Right ventricle myocardium inferior (tissue), 1 donor: ENCODE data around the gene SRP68. TPM values are rescaled to one million over a fixed set of nuclear protein-coding genes. Genes with fewer than 3 reads are reported as not detected.
A peak's percentile ranks its signal among the peaks of the same experiment; 100 is the strongest.
"Not testable (repeated sequence)": the region's sequence is repeated elsewhere in the genome, so short reads cannot be mapped to it uniquely, and the experiment has no call there.

Experiments
- ATAC-seq: fragments of 200-7000 bp; cut with Tn5 transposase; one replicate; pipeline ENCODE4 v1.9.1; 2020; ENCODE audit warnings: mild to moderate bottlenecking, moderate library complexity
- DNase-seq: peaks from one replicate; pipeline ENCODE4 v3.0.0; 2021; ENCODE audit errors: missing footprints
- intact Hi-C: fragments of 100-400 bp; cut with DNase I; formaldehyde crosslinking; loops from one replicate; pipeline ENCODE4 v1.11.0; 2022
- total RNA-seq: library from RNA; stranded (reverse); fragmentation: NEBNext Ultra II Directional; extraction: Animal tissue kit (Norgen Biotek cat#: 25700); gene quantifications from one replicate; pipeline ENCODE4 v1.2.1, GENCODE V29; 2021
- donor health status: DM: no; HTN: yes; CAD: no; lungs with severe emphysema.

Gene SRP68
- total RNA-seq, 1 donor from 2014 or later = 60.1 TPM

- ATAC-seq = peak; percentile 16
- no peak for DNase-seq
- intact Hi-C loops = no loop called here
Observed at GRCh38 chr17:76079535-76079955, 7.2 kb upstream of the SRP68 start.

GRCh38 chr17:76078860-76079534 lies 6.7 kb upstream of the SRP68 start, which contains the start of gene ZACN:
ZACN (plus strand) TSS chr17:76079182; CDS start chr17:76079265, 83 bp downstream.
- intact Hi-C loops = no loop called here
- ATAC-seq (no peak), DNase-seq (no peak)

GRCh38 chr17:76078370-76078769 lies 6.1 kb upstream of the SRP68 start:
- intact Hi-C loops, DNase-seq, ATAC-seq: not testable (repeated sequence)

- DNase-seq (no peak), ATAC-seq (no peak)
Observed at GRCh38 chr17:76077584-76078110, 5.3 kb upstream of the SRP68 start.

DNA sequence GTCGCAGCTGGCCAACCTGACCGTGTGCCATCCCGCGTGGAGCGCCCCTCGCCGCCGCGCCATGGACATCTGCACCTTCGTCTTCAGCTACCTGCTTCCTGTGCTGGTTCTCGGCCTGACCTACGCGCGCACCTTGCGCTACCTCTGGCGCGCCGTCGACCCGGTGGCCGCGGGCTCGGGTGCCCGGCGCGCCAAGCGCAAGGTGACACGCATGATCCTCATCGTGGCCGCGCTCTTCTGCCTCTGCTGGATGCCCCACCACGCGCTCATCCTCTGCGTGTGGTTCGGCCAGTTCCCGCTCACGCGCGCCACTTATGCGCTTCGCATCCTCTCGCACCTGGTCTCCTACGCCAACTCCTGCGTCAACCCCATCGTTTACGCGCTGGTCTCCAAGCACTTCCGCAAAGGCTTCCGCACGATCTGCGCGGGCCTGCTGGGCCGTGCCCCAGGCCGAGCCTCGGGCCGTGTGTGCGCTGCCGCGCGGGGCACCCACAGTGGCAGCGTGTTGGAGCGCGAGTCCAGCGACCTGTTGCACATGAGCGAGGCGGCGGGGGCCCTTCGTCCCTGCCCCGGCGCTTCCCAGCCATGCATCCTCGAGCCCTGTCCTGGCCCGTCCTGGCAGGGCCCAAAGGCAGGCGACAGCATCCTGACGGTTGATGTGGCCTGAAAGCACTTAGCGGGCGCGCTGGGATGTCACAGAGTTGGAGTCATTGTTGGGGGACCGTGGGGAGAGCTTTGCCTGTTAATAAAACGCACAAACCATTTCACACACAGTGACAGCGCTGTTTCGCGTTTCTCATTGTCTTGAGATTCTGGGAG lies 4.7 kb upstream of the SRP68 start:
- intact Hi-C loops = no loop called here
- DNase-seq (no peak), ATAC-seq (no peak)

More at GRCh38 chr17:76077584-76078110, 5.3 kb upstream of the SRP68 start:
- intact Hi-C loops = no loop called here

DNA sequence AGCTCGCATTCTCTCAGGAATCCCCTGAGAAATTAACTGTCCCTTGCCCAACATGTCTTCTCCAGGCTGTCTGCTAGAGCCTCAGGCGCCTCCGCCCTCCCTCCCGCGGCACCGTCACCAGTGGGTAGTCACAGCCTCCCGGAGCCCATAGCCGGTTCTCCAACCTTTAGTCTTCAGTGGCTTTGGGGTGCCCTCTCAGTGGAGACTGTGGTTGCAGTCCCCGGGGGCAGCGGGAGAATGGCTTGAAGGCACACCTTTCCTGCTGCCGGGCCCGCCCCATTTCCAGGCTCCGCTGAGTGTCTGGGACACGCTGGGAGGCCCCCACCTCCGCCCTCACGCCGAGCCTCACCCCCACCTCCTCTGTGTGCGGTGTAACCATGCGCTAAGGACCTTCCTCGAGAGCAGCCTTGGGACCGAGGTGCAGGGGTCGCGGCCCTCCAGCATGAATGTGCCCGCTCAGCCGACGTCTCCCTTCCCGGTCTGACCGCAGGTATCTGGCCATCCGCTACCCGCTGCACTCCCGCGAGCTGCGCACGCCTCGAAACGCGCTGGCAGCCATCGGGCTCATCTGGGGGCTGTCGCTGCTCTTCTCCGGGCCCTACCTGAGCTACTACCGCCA lies 3.9 kb upstream of the SRP68 start:
- no peak for ATAC-seq
- intact Hi-C loops = no loop called here
- DNase-seq = no peak

DNA sequence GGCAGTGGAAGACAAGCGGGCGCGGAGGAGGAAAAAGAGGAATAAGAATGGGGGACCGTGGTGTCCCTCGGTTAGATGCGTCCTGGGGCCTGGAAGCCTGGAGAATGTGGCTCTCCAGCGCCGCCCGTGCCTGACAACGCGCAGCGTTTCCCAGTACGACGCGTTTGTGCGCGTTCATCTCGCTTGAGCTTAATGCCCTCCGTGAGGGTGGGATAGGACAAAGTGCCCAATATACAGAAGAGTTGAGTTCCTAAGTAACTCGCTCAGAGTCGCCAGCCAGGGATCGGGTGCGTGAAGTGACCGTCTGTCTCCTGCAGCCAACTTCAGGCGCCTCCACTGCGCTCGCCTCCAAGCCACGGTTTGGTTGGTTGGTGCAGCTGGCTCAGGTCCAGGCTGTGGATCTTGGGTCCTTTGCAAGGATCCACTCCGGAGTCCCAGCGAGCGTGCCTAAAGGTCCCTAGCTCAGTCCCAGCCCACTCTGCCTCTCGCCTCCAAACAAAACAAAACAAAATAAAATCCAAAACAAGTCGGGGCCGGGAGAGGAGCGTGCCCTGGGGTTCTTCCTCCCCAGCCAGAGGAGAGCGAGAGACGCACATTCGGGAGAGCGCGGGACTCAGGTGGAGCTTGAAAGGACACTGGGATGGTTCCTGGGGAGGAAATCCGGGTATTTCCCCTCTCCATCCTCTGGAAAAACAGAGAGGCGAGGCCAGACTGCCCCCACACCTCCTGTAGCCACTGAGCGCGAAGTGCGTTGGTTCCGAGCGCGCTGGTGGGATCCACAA lies 3.2 kb upstream of the SRP68 start:
- DNase-seq (no peak), ATAC-seq (no peak)
- intact Hi-C loops = no loop called here

GRCh38 chr17:76074390-76075363 lies 2.4 kb upstream of the SRP68 start, which contains the start of gene GALR2:
GALR2 (plus strand) TSS chr17:76074781; CDS start chr17:76074884, 103 bp downstream.
- ATAC-seq = no peak
- DNase-seq = no peak
- intact Hi-C loops = no loop called here

DNA sequence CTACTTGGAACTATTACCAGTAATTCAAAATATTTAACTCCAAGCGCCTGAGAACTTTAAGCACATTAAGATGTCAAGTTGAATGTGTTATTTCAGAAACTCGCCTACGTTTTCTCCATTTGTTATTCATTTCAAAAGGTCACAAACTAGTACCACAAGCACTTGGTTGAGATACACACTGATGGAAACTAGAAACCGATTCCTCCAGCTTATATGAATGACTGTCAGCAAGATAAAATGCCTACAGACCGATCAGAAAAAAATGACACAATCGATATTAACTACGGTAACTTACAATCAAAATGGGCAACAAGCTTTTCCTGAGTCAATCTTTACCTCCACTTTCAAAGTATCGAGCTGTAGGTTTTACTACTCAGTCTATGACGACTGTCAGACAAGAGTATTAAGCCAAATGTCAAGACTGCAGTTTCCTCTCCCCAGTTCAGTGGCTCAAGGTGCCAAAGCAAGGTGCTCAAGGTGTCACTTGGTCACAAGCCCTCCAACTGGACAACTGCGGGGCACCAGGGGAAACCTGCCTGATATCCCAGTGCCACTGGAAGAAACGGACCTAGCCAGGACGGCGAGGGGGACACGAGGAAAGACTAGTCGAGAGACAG lies 678 bp downstream of the SRP68 start:
- DNase-seq (no peak), ATAC-seq (no peak)
- intact Hi-C loops = no loop called here

DNA sequence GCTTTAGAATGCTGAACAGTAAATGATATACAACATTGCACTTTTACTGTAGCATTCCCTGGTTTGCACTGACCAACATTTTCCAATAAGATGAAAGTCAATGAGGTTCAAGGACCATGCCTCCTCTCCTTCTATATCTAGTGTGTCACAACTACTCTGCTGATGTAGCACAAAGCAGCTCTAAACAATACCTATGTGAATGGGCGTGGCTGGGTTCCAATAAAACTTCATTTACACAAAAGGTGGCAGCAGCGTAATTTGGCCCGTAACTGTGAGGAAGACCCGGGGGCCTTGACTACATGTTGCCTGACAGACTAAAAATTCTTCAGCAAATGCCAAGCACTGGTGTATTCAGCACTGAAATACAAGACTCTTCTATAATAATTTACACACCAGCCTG lies 6.5 kb downstream of the SRP68 start:
- intact Hi-C loops = no loop called here
- DNase-seq (no peak), ATAC-seq (no peak)

GRCh38 chr17:76063875-76064546 lies 8.3 kb downstream of the SRP68 start:
- intact Hi-C loops = no loop called here
- DNase-seq (no peak), ATAC-seq (no peak)

GRCh38 chr17:76058264-76058663 lies 14.1 kb downstream of the SRP68 start:
- ATAC-seq, intact Hi-C loops: not testable (repeated sequence)

GRCh38 chr17:76056882-76057281 lies 15.4 kb downstream of the SRP68 start:
- DNase-seq (no peak), ATAC-seq (no peak)
- intact Hi-C loops = no loop called here

More at GRCh38 chr17:76058264-76058663, 14.1 kb downstream of the SRP68 start:
- not testable (repeated sequence) for DNase-seq

- intact Hi-C loops = no loop called here
- ATAC-seq = no peak
- no peak for DNase-seq
Observed at GRCh38 chr17:76054112-76054476, 18.2 kb downstream of the SRP68 start.

DNA sequence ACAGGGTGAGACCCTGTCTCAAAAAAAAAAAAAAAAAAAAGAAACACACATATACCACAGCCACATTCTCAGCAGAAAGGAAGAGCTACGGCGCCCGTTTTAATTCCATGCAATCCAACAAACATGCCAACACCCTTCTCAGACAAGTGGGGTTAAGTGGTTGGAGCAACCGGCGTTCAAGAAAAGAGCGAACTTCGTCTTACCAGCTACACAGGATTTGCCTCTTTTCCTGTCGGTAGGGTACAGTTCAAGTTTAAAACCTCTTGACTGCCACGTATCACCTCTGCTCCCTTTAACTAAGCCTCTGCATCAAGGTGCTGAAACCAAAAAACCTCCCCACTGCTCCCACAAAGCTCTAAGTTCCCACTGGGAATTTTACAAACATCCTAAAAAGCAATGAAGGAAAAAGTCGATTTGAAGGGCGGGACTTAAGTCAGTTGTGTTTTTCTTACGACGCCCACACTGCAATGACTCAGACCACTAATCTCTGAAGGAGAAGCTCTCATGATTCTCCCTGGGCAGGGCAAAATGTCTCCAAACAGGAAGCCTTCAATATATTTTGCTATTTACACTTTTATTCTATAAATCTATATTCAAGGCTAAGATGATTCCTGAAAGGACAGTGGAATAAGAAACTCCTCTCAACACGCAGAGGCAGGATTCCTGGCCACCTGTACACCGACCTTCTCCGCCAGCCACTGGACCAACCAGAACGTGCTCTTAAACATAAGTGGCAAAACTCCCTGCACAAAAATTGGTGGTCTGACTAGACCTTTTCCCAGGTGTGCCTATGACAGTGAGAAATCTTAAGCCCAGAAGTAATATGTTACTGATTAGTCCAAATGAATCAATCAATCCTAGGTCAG lies 18.8 kb downstream of the SRP68 start:
- ATAC-seq (no peak), DNase-seq (no peak)
- intact Hi-C loops = no loop called here

DNA sequence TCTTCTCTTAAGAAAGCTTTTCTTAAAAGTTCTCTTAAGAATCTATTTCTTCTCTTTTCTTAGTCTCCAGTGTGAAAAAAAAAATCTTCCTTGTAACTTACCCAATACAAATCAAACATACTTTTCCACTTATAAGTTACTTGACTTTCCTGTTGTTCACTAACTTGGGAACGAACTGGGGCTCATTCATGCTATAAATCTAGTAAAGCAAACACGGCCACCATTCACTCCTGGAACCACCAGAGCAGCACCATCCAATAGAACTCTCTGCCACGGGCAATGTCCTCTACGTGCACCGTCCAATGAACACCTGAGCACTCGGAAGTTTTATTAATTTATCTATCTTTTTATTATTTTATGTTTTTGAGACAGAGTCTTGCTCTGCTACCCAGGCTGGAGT lies 20.8 kb downstream of the SRP68 start:
- intact Hi-C loops = no loop called here
- no peak for ATAC-seq
- DNase-seq = no peak
